HepG2 (cell line): ENCODE results near the gene STAT6. TPM values are rescaled to one million over a fixed set of nuclear protein-coding genes. Genes with fewer than 3 reads are reported as not detected.
A peak's percentile ranks its signal among the peaks of the same experiment; 100 is the strongest.

Source experiments
- CEBPG ChIP-seq: IDR thresholded peaks from 2 replicates; pipeline ENCODE4 v1.6.1; 2016
- E2F5 ChIP-seq: sonication (generic); formaldehyde crosslinking; conservative IDR thresholded peaks from 2 replicates; pipeline ENCODE4 v1.4.0; 2020; ENCODE audit warnings: missing genetic modification reagents
- HOXA3 ChIP-seq: sonication (generic); formaldehyde crosslinking; IDR thresholded peaks from 2 replicates; pipeline ENCODE4 v1.5.0; 2020; ENCODE audit warnings: missing genetic modification reagents
- IRF2 ChIP-seq: IDR thresholded peaks from 2 replicates; pipeline ENCODE4 v1.6.1; 2018; ENCODE audit warnings: missing genetic modification reagents, missing compliant biosample characterization
- NR2F2 ChIP-seq: IDR thresholded peaks from 2 replicates; pipeline ENCODE4 v1.6.1; 2012; ENCODE audit warnings: low read depth, inconsistent platforms, borderline replicate concordance
- RARA ChIP-seq: IDR thresholded peaks from 2 replicates; pipeline ENCODE4 v1.6.1; 2016; ENCODE audit warnings: missing genetic modification reagents, missing compliant biosample characterization
- REST ChIP-seq, 2 experiments: IDR thresholded peaks; 2 replicates each; pipeline ENCODE4 v1.6.1; 2011 to 2012; ENCODE audit warnings: low read length in 2 of 2, borderline replicate concordance in 1 of 2, low read depth in 1 of 2, mild to moderate bottlenecking in 1 of 2, moderate library complexity in 1 of 2
- SMAD3 ChIP-seq: sonication (generic); formaldehyde crosslinking; IDR thresholded peaks from 2 replicates; pipeline ENCODE4 v1.4.0; 2020; ENCODE audit warnings: missing genetic modification reagents
- SOX13 ChIP-seq, 3 experiments: fragments of 450-650 bp in 1 of 3; sonication (generic) in 1 of 3; formaldehyde crosslinking in 1 of 3; IDR thresholded peaks in 2 of 3; conservative IDR thresholded peaks in 1 of 3; 2 replicates each; pipeline versions ENCODE4 v1.5.0 to v1.6.1; 2016 to 2020; ENCODE audit warnings: antibody characterized with exemption in 1 of 3, mild to moderate bottlenecking in 1 of 3, missing compliant biosample characterization in 1 of 3, missing genetic modification reagents in 1 of 3, moderate library complexity in 1 of 3
- TFAP4 ChIP-seq: sonication (generic); IDR thresholded peaks from 2 replicates; pipeline ENCODE4 v1.6.1; 2016; ENCODE audit warnings: low read depth, borderline replicate concordance
- ZNF331 ChIP-seq: sonication (generic); formaldehyde crosslinking; IDR thresholded peaks from 2 replicates; pipeline ENCODE4 v1.4.0; 2020; ENCODE audit warnings: missing genetic modification reagents
- ZNF343 ChIP-seq: sonication (generic); formaldehyde crosslinking; IDR thresholded peaks from 2 replicates; pipeline ENCODE4 v1.4.0; 2020; ENCODE audit warnings: mild to moderate bottlenecking, missing genetic modification reagents
- ZNF574 ChIP-seq: sonication (generic); formaldehyde crosslinking; IDR thresholded peaks from 2 replicates; pipeline ENCODE4 v1.4.0; 2020; ENCODE audit warnings: missing genetic modification reagents
- polyA plus RNA-seq, 8 experiments: library from polyadenylated mRNA; depleted of rRNA in 3 of 8; stranded (reverse) in 7 of 8; unstranded in 1 of 8; fragments of >200 nt; fragmentation: Illumina TruSeq in 4 of 8; extraction: Trizol in 4 of 8; gene quantifications; 2 replicates each; pipeline versions ENCODE4 v1.2.1 to v1.2.3, GENCODE V29; 2011 to 2016; ENCODE audit warnings: low read depth in 4 of 8, missing spikeins in 1 of 8, mixed read lengths in 1 of 8; ENCODE audit not compliant: insufficient read depth in 1 of 8
- total RNA-seq, 5 experiments: library from RNA; depleted of rRNA; stranded (reverse); fragments of >200 nt; fragmentation: Illumina TruSeq; extraction: Trizol; gene quantifications; 2 replicates each; pipeline ENCODE4 v1.2.3, GENCODE V29; 2016; ENCODE audit warnings: low read depth in 1 of 5
- TF ChIP-seq, protein P1 (sequence below): sonication (generic); formaldehyde crosslinking; IDR thresholded peaks from 2 replicates; pipeline ENCODE4 v1.4.0; 2020; ENCODE audit warnings: missing genetic modification reagents

Gene STAT6
- total and polyA plus RNA-seq, 2 of the 13 experiments (the other 11 are each of a cell fraction or from before 2014, with no cell fraction given): 28.0 to 62.2 TPM

DNA sequence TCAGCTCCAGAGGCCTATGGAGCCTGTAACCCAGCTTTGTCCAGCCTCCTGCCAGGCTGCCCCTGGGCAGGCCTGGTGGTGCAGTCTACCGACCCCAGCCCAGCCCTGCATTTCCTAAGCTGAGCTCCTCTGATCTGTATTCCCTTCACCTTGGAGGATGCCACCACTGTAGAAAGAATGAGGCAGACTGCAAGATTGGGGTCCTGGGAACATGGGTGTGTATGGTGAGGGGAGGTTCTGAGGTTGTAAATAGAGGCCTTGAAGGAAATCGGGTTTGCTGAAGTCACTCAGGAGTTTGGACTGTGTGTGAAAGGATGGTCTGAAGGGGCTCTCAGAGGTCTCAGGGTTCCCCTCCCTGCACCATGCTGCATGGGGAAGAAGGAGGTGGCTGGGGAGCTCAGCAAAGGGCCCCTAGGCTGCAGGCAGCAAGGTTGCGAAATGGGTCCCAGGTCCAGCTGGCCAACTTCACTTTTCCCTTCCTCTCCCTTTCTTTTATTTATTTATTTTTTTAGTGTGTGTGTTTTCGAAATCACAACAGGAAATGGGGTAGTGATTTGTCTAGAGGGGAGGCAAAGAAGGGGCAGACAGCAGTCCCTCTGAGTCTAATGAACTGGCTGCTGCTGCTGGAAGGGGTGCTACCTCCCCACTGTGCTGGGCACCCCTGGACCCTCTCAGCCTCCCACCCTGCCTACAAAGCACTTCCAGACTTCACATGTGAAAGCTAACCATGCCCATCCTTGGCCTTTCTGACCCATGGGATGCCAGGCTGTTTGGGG is 37.5 kb upstream of the STAT6 start (continued):
- peak; percentile 75 for TF ChIP-seq RARA (CRISPR knock-in tag)
- peak; percentile 57 for TF ChIP-seq IRF2 (CRISPR knock-in tag)
- TF ChIP-seq ZNF331 (CRISPR knock-in tag): peak; percentile 63; the same call in 1 of the 2 replicates
- TF ChIP-seq E2F5 (CRISPR knock-in tag): no peak
- TF ChIP-seq, protein P1, sequence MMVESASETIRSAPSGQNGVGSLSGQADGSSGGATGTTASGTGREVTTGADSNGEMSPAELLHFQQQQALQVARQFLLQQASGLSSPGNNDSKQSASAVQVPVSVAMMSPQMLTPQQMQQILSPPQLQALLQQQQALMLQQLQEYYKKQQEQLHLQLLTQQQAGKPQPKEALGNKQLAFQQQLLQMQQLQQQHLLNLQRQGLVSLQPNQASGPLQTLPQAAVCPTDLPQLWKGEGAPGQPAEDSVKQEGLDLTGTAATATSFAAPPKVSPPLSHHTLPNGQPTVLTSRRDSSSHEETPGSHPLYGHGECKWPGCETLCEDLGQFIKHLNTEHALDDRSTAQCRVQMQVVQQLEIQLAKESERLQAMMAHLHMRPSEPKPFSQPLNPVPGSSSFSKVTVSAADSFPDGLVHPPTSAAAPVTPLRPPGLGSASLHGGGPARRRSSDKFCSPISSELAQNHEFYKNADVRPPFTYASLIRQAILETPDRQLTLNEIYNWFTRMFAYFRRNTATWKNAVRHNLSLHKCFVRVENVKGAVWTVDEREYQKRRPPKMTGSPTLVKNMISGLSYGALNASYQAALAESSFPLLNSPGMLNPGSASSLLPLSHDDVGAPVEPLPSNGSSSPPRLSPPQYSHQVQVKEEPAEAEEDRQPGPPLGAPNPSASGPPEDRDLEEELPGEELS (CRISPR knock-in tag): peak; percentile 94
- TF ChIP-seq SOX13 (IDR thresholded peaks at IDR 0.05): peak; percentile 41; the same call in 1 of the 2 replicates
- peak in 1 of 2 experiments; percentile 80; a peak in 2 of 4 replicates for TF ChIP-seq SOX13 (CRISPR knock-in tag; conservative IDR thresholded peaks at IDR 0.05 in 1 of 2, IDR thresholded peaks at IDR 0.05 in 1 of 2)
- TF ChIP-seq ZNF574 (CRISPR knock-in tag): 0 out of 2 replicates have a peak, but pooled peaks have one; percentile 50
- TF ChIP-seq NR2F2: peak; percentile 43; the same call in 1 of the 2 replicates
- peak in 1 of 2 experiments; percentile 54; a peak in 1 of 4 replicates for TF ChIP-seq REST (IDR thresholded peaks at IDR 0.05; ENCODE audit: borderline replicate concordance in 1 of 2, low read depth in 1 of 2, low read length in 2 of 2)
- TF ChIP-seq SMAD3 (CRISPR knock-in tag): peak; percentile 42; the same call in 1 of the 2 replicates
- TF ChIP-seq HOXA3 (CRISPR knock-in tag): peak; percentile 64; the same call in 1 of the 2 replicates
- peak; percentile 93 for TF ChIP-seq TFAP4
- peak; percentile 98 for TF ChIP-seq CEBPG
- peak; percentile 28; the same call in 1 of the 2 replicates for TF ChIP-seq ZNF343 (CRISPR knock-in tag)
